ENCODE data around the gene CAB39.

- no peak for TF ChIP-seq POLR2A (IDR thresholded peaks at IDR 0.05; ENCODE audit: low read depth, low read length)
- TF ChIP-seq POLR2AphosphoS5 (IDR thresholded peaks at IDR 0.05; ENCODE audit: low read depth, low read length): no peak
- TF ChIP-seq TAF1 (IDR thresholded peaks at IDR 0.05; ENCODE audit: borderline replicate concordance, low read depth, low read length): no peak
Observed at GRCh38 chr2:230665263-230665691, 47.4 kb upstream of the CAB39 start.
